Measurements from ENCODE around the gene ECE2.

The ECE2 gene

GRCh38 chr3:184248454-184249411, 27.1 kb upstream of the ECE2 start, which contains the start of gene ALG3:
TSS of gene ALG3 (minus strand) at chr3:184248962. CDS start at chr3:184248940, 22 bp downstream.
- Histone ChIP-seq H3K4me1 (ENCODE audit: control insufficient read depth, insufficient read depth, low read length) (no peaks in the 10 kb centered on the region), H3K9me3 (ENCODE audit: control insufficient read depth, insufficient read depth, low read depth, low read length) (no peaks in the 10 kb centered on the region), H3K4me3 (ENCODE audit: low read depth, low read length) (peak within 1 kb of the TSS; percentile 96), H3K36me3 (ENCODE audit: control insufficient read depth in 2 of 2, insufficient read depth in 1 of 2, low read length in 2 of 2) (peaks cover 0 to 23% of the 10 kb centered on the region in 2 experiments; a peak in 1 of 3 replicates), H3K27ac (ENCODE audit: extremely low read depth, low read depth, low read length) (peak within 1 kb of the TSS; percentile 72)
- ChIA-PET POLR2A (no interaction called here), CTCF (interaction anchor here (0.6 kb wide), 1 partner anchor 64 kb away, joined by 4 read pairs; no protein-coding TSS in a partner anchor)
- no peak for TF ChIP-seq ZBTB8A (tag by site-specific recombination; IDR thresholded peaks at IDR 0.05)
- no peak for TF ChIP-seq ZNF530 (tag by site-specific recombination; IDR thresholded peaks at IDR 0.05; ENCODE audit: low read depth)
- peak; percentile 42; the same call in 1 of the 2 replicates for TF ChIP-seq SP3 (tag by site-specific recombination; IDR thresholded peaks at IDR 0.05)
- 0 out of 2 replicates have a peak, but pooled peaks have one; percentile 29 for TF ChIP-seq ZNF24 (tag by site-specific recombination; IDR thresholded peaks at IDR 0.05)
- no peak for TF ChIP-seq ZNF416 (tag by site-specific recombination; IDR thresholded peaks at IDR 0.05)
- no peak for TF ChIP-seq ZNF791 (tag by site-specific recombination; IDR thresholded peaks at IDR 0.05)
- no peak for TF ChIP-seq ZNF19 (tag by site-specific recombination; IDR thresholded peaks at IDR 0.05; ENCODE audit: low read depth)
- TF ChIP-seq ZNF645 (tag by site-specific recombination; IDR thresholded peaks at IDR 0.05): no peak
- TF ChIP-seq ZNF837 (tag by site-specific recombination; IDR thresholded peaks at IDR 0.05): no peak
- TF ChIP-seq, protein P1, sequence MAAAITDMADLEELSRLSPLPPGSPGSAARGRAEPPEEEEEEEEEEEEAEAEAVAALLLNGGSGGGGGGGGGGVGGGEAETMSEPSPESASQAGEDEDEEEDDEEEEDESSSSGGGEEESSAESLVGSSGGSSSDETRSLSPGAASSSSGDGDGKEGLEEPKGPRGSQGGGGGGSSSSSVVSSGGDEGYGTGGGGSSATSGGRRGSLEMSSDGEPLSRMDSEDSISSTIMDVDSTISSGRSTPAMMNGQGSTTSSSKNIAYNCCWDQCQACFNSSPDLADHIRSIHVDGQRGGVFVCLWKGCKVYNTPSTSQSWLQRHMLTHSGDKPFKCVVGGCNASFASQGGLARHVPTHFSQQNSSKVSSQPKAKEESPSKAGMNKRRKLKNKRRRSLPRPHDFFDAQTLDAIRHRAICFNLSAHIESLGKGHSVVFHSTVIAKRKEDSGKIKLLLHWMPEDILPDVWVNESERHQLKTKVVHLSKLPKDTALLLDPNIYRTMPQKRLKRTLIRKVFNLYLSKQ (tag by site-specific recombination; IDR thresholded peaks at IDR 0.05; ENCODE audit: borderline replicate concordance): no peak
- TF ChIP-seq ZNF354C (tag by site-specific recombination; IDR thresholded peaks at IDR 0.05; ENCODE audit: borderline replicate concordance, low read depth): no peak
- TF ChIP-seq TCF7L2 (IDR thresholded peaks at IDR 0.05; ENCODE audit: borderline replicate concordance, low read depth, low read length): no peak
- TF ChIP-seq ZNF560 (tag by site-specific recombination; IDR thresholded peaks at IDR 0.05; ENCODE audit: borderline replicate concordance): no peak
- TF ChIP-seq ZXDB (tag by site-specific recombination; IDR thresholded peaks at IDR 0.05): peak; percentile 77
- TF ChIP-seq SETDB1 (IDR thresholded peaks at IDR 0.05; ENCODE audit: insufficient read length, low read length): no peak
- no peak for TF ChIP-seq ZNF202 (tag by site-specific recombination; IDR thresholded peaks at IDR 0.05; ENCODE audit: borderline replicate concordance)
- no peak for TF ChIP-seq ZNF350 (tag by site-specific recombination; IDR thresholded peaks at IDR 0.05)
- TF ChIP-seq, protein P2, sequence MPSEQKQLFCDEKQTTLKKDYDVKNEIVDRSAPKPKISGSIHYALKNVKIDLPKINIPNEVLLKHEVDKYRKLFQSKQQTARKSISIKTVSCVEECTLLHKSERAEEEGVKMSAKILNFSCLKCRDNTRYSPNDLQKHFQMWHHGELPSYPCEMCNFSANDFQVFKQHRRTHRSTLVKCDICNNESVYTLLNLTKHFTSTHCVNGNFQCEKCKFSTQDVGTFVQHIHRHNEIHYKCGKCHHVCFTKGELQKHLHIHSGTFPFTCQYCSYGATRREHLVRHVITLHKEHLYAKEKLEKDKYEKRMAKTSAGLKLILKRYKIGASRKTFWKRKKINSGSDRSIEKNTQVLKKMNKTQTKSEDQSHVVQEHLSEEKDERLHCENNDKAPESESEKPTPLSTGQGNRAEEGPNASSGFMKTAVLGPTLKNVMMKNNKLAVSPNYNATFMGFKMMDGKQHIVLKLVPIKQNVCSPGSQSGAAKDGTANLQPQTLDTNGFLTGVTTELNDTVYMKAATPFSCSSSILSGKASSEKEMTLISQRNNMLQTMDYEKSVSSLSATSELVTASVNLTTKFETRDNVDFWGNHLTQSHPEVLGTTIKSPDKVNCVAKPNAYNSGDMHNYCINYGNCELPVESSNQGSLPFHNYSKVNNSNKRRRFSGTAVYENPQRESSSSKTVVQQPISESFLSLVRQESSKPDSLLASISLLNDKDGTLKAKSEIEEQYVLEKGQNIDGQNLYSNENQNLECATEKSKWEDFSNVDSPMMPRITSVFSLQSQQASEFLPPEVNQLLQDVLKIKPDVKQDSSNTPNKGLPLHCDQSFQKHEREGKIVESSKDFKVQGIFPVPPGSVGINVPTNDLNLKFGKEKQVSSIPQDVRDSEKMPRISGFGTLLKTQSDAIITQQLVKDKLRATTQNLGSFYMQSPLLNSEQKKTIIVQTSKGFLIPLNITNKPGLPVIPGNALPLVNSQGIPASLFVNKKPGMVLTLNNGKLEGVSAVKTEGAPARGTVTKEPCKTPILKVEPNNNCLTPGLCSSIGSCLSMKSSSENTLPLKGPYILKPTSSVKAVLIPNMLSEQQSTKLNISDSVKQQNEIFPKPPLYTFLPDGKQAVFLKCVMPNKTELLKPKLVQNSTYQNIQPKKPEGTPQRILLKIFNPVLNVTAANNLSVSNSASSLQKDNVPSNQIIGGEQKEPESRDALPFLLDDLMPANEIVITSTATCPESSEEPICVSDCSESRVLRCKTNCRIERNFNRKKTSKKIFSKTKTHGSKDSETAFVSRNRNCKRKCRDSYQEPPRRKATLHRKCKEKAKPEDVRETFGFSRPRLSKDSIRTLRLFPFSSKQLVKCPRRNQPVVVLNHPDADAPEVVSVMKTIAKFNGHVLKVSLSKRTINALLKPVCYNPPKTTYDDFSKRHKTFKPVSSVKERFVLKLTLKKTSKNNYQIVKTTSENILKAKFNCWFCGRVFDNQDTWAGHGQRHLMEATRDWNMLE (tag by site-specific recombination; conservative IDR thresholded peaks at IDR 0.05; ENCODE audit: low read depth): 0 out of 2 replicates have a peak, but pooled peaks have one; percentile 26
- TF ChIP-seq TSHZ1 (tag by site-specific recombination; IDR thresholded peaks at IDR 0.05; ENCODE audit: borderline replicate concordance): no peak
- peak; percentile 8; the same call in 1 of the 2 replicates for TF ChIP-seq IKZF3 (tag by site-specific recombination; IDR thresholded peaks at IDR 0.05)
- TF ChIP-seq KLF10 (tag by site-specific recombination; IDR thresholded peaks at IDR 0.05): no peak; the same call in 1 of the 2 replicates
- TF ChIP-seq ZNF398 (tag by site-specific recombination; IDR thresholded peaks at IDR 0.05): no peak
- TF ChIP-seq ZNF521 (tag by site-specific recombination; IDR thresholded peaks at IDR 0.05): no peak

Measured in HEK293 (cell line).